Skeletal muscle tissue (tissue), 4 donors: ENCODE data around the gene PARK7. TPM values are rescaled to one million over a fixed set of nuclear protein-coding genes. Genes with fewer than 3 reads are reported as not detected.
A peak's percentile ranks its signal among the peaks of the same experiment; 100 is the strongest.

Experiments
- H3K27ac ChIP-seq: one replicate; pipeline ENCODE4 v1.7.0; 2013; ENCODE audit warnings: mild to moderate bottlenecking, low read depth, low read length, inconsistent platforms
- H3K27me3 ChIP-seq, 3 donors: one replicate each; pipeline ENCODE4 v1.7.0; 2013; ENCODE audit warnings: low read length in 3 of 3; ENCODE audit not compliant: control insufficient read depth in 3 of 3, insufficient read depth in 3 of 3
- H3K36me3 ChIP-seq, 3 donors: one replicate each; pipeline ENCODE4 v1.7.0; 2013; ENCODE audit warnings: low read length in 3 of 3; ENCODE audit not compliant: control insufficient read depth in 3 of 3, insufficient read depth in 3 of 3
- H3K4me1 ChIP-seq, 3 donors: one replicate each; pipeline ENCODE4 v1.7.0; 2013; ENCODE audit warnings: low read length in 3 of 3, mild to moderate bottlenecking in 3 of 3; ENCODE audit not compliant: control insufficient read depth in 3 of 3, insufficient read depth in 3 of 3
- H3K4me3 ChIP-seq, 3 donors: one replicate each; pipeline ENCODE4 v1.7.0; 2013; ENCODE audit warnings: low read length in 3 of 3
- H3K9ac ChIP-seq, 3 donors: one replicate each; pipeline ENCODE4 v1.7.0; 2013; ENCODE audit warnings: low read length in 3 of 3, mild to moderate bottlenecking in 3 of 3, moderate library complexity in 2 of 3, low read depth in 1 of 3
- H3K9me3 ChIP-seq, 3 donors: one replicate each; pipeline ENCODE4 v1.7.0; 2013; ENCODE audit warnings: low read length in 3 of 3; ENCODE audit not compliant: control insufficient read depth in 3 of 3
- total RNA-seq: library from RNA; depleted of rRNA; stranded (reverse); fragments of >200 nt; gene quantifications from one replicate; pipeline ENCODE4 v1.2.3, GENCODE V29; 2014
- donor health status: Osteomylitis.

PARK7 gene
- total RNA-seq, 1 donor from 2014 or later: 261 TPM

GRCh38 chr1:8020032-8020431 is 58.5 kb downstream of the PARK7 start:
- Histone ChIP-seq H3K27ac (no peak overlapping the region), H3K9me3 (no peaks in the 10 kb centered on the region), H3K36me3 (no peaks in the 10 kb centered on the region), H3K9ac (no peak overlapping the region), H3K4me1 (peaks cover 31 to 48% (median 45%) of the 10 kb centered on the region in 3 donors), H3K27me3 (no peaks in the 10 kb centered on the region), H3K4me3 (no peak overlapping the region)

GRCh38 chr1:8021676-8022266 is 60.3 kb downstream of the PARK7 start:
- Histone ChIP-seq H3K9ac (no peak overlapping the region), H3K9me3 (no peaks in the 10 kb centered on the region), H3K4me3 (no peak overlapping the region), H3K4me1 (peaks cover 23 to 40% (median 34%) of the 10 kb centered on the region in 3 donors), H3K27ac (no peak overlapping the region), H3K36me3 (no peaks in the 10 kb centered on the region), H3K27me3 (no peaks in the 10 kb centered on the region)

GRCh38 chr1:8022395-8023286 is 61.1 kb downstream of the PARK7 start:
- H3K4me1 ChIP-seq: peaks cover 25 to 42% (median 35%) of the 10 kb centered on the region in 3 donors
- no peak overlapping the region for H3K4me3 ChIP-seq
- H3K9ac ChIP-seq: no peak overlapping the region
- H3K9me3 ChIP-seq: no peaks in the 10 kb centered on the region
- H3K36me3 ChIP-seq: no peaks in the 10 kb centered on the region
- H3K27ac ChIP-seq: no peak overlapping the region
- H3K27me3 ChIP-seq: no peaks in the 10 kb centered on the region

GRCh38 chr1:8023287-8023994 is 61.9 kb downstream of the PARK7 start:
- Histone ChIP-seq H3K27me3 (no peaks in the 10 kb centered on the region), H3K36me3 (no peaks in the 10 kb centered on the region), H3K4me1 (peaks cover 29 to 41% (median 37%) of the 10 kb centered on the region in 3 donors), H3K27ac (no peak overlapping the region), H3K4me3 (peak overlapping the region in 1 of 3 donors; percentile 26), H3K9ac (no peak overlapping the region), H3K9me3 (no peaks in the 10 kb centered on the region)

- no peak overlapping the region for H3K27ac ChIP-seq
- peaks cover 25 to 36% (median 32%) of the 10 kb centered on the region in 3 donors for H3K4me1 ChIP-seq
- no peak overlapping the region for H3K9ac ChIP-seq
Measured at GRCh38 chr1:8023995-8024313, 62.4 kb downstream of the PARK7 start.

GRCh38 chr1:8024329-8024728 is 62.8 kb downstream of the PARK7 start:
- H3K9me3 ChIP-seq: no peaks in the 10 kb centered on the region
- H3K27me3 ChIP-seq: no peaks in the 10 kb centered on the region
- peaks cover 25 to 34% (median 31%) of the 10 kb centered on the region in 3 donors for H3K4me1 ChIP-seq
- H3K9ac ChIP-seq: no peak overlapping the region
- no peak overlapping the region for H3K27ac ChIP-seq
- no peaks in the 10 kb centered on the region for H3K36me3 ChIP-seq
- peak overlapping the region in 2 of 3 donors; percentile 9 to 81 for H3K4me3 ChIP-seq

More at GRCh38 chr1:8023995-8024313, 62.4 kb downstream of the PARK7 start:
- H3K9me3 ChIP-seq: no peaks in the 10 kb centered on the region
- peak overlapping the region in 1 of 3 donors; percentile 26 for H3K4me3 ChIP-seq
- H3K27me3 ChIP-seq: no peaks in the 10 kb centered on the region
- H3K36me3 ChIP-seq: no peaks in the 10 kb centered on the region

GRCh38 chr1:8025061-8025670 is 63.7 kb downstream of the PARK7 start:
- peak overlapping the region; percentile 83 for H3K27ac ChIP-seq
- no peaks in the 10 kb centered on the region for H3K27me3 ChIP-seq
- no peaks in the 10 kb centered on the region for H3K36me3 ChIP-seq
- H3K9me3 ChIP-seq: no peaks in the 10 kb centered on the region
- H3K4me1 ChIP-seq: peaks cover 25 to 31% (median 30%) of the 10 kb centered on the region in 3 donors
- H3K4me3 ChIP-seq: peak overlapping the region; percentile 62 to 81 (median 80)
- H3K9ac ChIP-seq: peak overlapping the region; percentile 73 to 88 (median 78)

- peak overlapping the region; percentile 62 to 81 (median 80) for H3K4me3 ChIP-seq
- peak overlapping the region; percentile 83 for H3K27ac ChIP-seq
- no peaks in the 10 kb centered on the region for H3K27me3 ChIP-seq
- no peaks in the 10 kb centered on the region for H3K36me3 ChIP-seq
- H3K9ac ChIP-seq: peak overlapping the region; percentile 73 to 88 (median 78)
- H3K4me1 ChIP-seq: peaks cover 25 to 31% (median 29%) of the 10 kb centered on the region in 3 donors
- H3K9me3 ChIP-seq: no peaks in the 10 kb centered on the region
Measured at GRCh38 chr1:8025671-8026144, 64.2 kb downstream of the PARK7 start.

- peak within 1 kb of the TSS; percentile 73 to 88 (median 78) for H3K9ac ChIP-seq
- no peaks in the 10 kb centered on the region for H3K36me3 ChIP-seq
- H3K9me3 ChIP-seq: no peaks in the 10 kb centered on the region
- no peaks in the 10 kb centered on the region for H3K27me3 ChIP-seq
- peak within 1 kb of the TSS; percentile 83 for H3K27ac ChIP-seq
- H3K4me1 ChIP-seq: peaks cover 25 to 31% (median 29%) of the 10 kb centered on the region in 3 donors
- H3K4me3 ChIP-seq: peak within 1 kb of the TSS; percentile 69 to 83 (median 81)
Measured at GRCh38 chr1:8026153-8026975, 64.9 kb downstream of the PARK7 start, which contains the start of gene ERRFI1. Gene ERRFI1 (minus strand): TSS chr1:8026309. CDS start chr1:8015619, 10,690 bp downstream.
